SH-SY5Y (cell line): Measurements from ENCODE around the gene SLC35F4.

Experiments used
- GATA2 ChIP-seq: IDR thresholded peaks from 2 replicates; pipeline ENCODE4 v1.6.1; 2011; ENCODE audit warnings: mild to moderate bottlenecking, low read depth, low read length
- GATA3 ChIP-seq: IDR thresholded peaks from 2 replicates; pipeline ENCODE4 v1.6.1; 2011; ENCODE audit warnings: low read depth, mild to moderate bottlenecking, low read length, moderate library complexity

The SLC35F4 gene

GRCh38 chr14:57834001-57834598 lies 31.8 kb downstream of the SLC35F4 start:
- TF ChIP-seq GATA2 (no peak), GATA3 (no peak)

- TF ChIP-seq GATA3 (no peak), GATA2 (no peak)
These were observed 32.6 kb downstream of the SLC35F4 start for GRCh38 chr14:57833323-57833722.

- TF ChIP-seq GATA2: no peak
- no peak for TF ChIP-seq GATA3
These were observed 33.9 kb downstream of the SLC35F4 start for GRCh38 chr14:57831981-57832380.

GRCh38 chr14:57828713-57829112 lies 37.2 kb downstream of the SLC35F4 start:
- TF ChIP-seq GATA2: no peak

- TF ChIP-seq GATA2: no peak
- TF ChIP-seq GATA3: no peak
These were observed 42.8 kb downstream of the SLC35F4 start for GRCh38 chr14:57823015-57823660.

- TF ChIP-seq GATA3: no peak
- no peak for TF ChIP-seq GATA2
These were observed 43.8 kb downstream of the SLC35F4 start for GRCh38 chr14:57822081-57822480.

- TF ChIP-seq GATA2: no peak
- no peak for TF ChIP-seq GATA3
These were observed 45.3 kb downstream of the SLC35F4 start for GRCh38 chr14:57820581-57820980.

- TF ChIP-seq GATA3: no peak
- TF ChIP-seq GATA2: no peak
These were observed 47.4 kb downstream of the SLC35F4 start for GRCh38 chr14:57818511-57818910.

GRCh38 chr14:57816568-57817284 lies 49.2 kb downstream of the SLC35F4 start:
- TF ChIP-seq GATA2 (no peak), GATA3 (no peak)

GRCh38 chr14:57814726-57815125 lies 51.2 kb downstream of the SLC35F4 start:
- TF ChIP-seq GATA3 (no peak), GATA2 (no peak)

- no peak for TF ChIP-seq GATA3
- TF ChIP-seq GATA2: no peak
These were observed 53.2 kb downstream of the SLC35F4 start for GRCh38 chr14:57812741-57813140.

- TF ChIP-seq GATA2: no peak
- no peak for TF ChIP-seq GATA3
These were observed 53.8 kb downstream of the SLC35F4 start for GRCh38 chr14:57811998-57812546.

- TF ChIP-seq GATA3 (no peak), GATA2 (no peak)
These were observed 56.1 kb downstream of the SLC35F4 start for GRCh38 chr14:57809808-57810207.

GRCh38 chr14:57797160-57797559 lies 68.7 kb downstream of the SLC35F4 start:
- TF ChIP-seq GATA2 (no peak), GATA3 (no peak)

GRCh38 chr14:57796556-57796955 lies 69.3 kb downstream of the SLC35F4 start:
- no peak for TF ChIP-seq GATA2
- TF ChIP-seq GATA3: no peak

- TF ChIP-seq GATA2 (no peak), GATA3 (no peak)
These were observed 80.8 kb downstream of the SLC35F4 start for GRCh38 chr14:57785058-57785457.
